ENCODE data around the gene ACOT6.
"Not testable (repeated sequence)": the region's sequence is repeated elsewhere in the genome, so short reads cannot be mapped to it uniquely, and the experiment has no call there.

The ACOT6 gene

DNA sequence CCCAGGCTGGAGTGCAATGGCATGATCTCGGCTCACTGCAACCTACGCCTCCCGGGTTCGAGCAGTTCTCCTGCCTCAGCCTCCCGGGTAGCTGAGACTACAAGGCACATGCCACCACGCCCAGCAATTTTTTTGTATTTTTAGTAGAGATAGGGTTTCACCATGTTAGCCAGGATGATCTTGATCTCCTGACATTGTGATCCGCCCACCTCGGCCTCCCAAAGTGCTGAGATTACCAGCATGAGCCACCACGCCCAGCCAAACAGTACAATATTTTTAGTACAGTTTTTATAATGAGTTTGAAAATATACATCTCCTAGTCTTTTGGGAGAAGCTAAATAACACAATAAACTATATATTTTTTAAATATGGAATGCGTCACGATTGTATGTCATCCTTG, 46.9 kb downstream of the ACOT6 start:
- not testable (repeated sequence) for DNase-seq

DNA sequence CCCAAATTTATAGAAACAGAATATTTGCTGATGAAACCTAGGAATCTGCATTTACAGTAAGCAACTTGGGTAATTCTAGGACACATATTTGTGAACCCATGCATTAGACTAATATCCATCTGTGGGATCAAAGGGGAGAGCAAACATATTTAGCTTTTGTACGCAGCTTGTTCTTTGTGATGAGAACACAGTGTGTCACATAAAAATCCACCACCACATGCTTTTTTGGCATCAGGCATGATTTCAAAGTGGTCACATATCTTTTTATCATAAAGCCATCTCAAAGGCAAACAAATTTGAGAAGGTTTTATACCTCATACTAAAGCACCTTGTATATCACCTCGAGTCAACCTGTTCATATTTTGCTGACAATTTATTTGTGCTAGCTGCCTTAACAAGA, 48.2 kb downstream of the ACOT6 start:
- DNase-seq: no peak

DNA sequence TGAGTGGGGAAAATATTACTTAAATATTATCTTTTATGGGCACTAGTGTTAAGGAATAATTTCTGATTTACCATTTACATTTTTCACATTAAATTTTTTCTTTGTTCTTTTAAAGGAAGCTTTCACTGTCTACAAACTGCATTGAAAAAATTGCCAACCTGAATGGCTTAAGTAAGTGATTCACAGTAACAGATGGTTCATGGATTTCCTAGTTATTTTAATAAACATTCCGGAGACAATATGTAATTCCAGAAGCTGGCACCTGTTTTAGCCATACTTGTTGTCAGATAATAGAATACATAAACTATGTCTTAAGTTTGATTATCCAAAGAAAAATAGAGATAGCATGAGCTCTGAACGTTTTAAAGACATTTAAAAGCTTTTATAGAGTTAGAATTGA, 49.6 kb downstream of the ACOT6 start:
- no peak for DNase-seq

DNA sequence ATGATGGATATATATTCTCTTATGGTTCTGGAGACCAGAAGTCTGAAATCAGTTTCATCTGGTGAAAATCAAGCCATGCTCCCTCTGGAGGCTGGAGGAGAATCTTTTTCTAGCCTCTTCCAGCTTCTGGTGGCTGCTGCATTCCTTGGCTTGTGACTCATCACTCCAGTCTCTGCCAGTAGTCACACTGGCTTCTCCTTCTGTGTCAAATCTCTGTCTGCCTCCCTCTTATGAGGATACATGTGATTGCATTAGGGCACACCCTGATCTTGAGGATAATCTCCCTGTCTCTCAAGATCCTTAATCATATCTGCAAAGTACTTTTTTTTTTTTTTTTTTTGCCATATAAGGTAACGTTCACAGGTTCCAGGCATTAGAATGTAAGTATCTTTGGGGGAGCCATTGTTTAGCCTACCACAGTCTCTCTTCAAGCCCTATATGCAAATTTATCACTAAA, 50.2 kb downstream of the ACOT6 start:
- no peak for DNase-seq

DNA sequence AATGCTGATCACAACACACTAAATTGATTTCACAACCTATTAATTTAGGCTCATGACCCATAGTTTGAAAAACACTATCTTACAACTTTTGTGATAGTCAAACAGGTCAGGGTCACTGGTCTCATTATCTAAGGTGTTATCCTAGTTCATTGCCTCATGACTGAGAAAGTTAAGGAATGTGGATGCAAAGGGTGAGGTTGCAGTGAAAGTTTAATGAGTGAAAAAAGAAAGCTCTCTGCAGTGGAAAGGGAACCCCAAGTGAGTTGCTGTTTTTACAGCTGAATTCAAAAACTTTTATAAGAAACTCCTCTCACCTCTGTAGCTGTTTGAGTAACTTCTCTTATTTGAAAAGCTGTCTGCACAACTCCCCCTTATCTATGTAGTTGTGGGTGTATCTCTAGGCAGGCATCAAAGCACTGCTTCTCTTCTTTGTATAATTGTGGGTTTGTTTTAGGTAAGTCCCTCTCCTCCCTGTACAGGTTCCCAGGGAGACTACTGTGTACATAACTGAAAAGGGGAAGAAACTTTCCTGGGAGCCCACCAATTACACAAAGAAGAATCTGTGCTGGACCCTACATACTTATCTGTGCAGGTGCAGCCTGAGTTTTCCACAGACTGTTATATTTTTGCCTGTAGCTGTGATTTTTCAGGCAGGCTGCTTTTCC, 51.4 kb downstream of the ACOT6 start:
- no peak for DNase-seq

DNA sequence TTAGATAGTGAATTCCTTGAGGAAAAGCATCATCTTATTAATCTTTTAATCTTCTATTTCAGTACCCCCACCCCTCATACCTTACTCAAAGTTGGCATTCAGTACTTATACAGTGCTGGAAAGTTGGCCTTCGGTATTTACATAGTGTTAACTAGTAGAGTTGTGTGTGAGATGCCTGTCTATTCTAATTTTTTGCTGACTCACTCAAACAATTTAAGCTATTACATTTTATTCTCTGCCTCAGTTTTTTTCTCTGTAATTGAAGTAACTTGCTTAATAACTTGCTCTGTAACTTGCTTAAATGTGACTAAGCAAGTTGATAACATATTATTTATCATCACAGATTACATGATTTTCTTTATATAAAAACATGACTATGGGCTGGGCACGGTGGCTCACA, 52.8 kb downstream of the ACOT6 start:
- no peak for DNase-seq

DNA sequence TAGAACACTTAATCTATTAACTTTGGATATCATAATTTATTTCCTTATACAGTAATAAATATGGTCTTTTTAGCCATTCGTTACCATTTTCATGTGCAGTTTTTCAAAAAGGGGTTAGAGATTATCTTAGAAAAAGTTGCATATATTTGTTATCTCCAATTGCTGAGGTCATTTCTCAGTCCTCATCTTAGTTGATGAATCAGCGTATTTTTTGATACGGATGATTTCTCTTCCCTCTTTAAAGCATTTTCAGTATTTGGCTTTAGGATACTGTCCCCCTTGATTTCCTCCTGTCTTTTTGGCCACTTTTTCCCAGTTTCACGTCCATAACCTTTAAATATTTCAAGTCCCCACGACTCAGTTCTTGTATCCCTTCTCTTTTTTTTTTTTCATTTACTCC, 54.3 kb downstream of the ACOT6 start:
- DNase-seq: no peak

DNA sequence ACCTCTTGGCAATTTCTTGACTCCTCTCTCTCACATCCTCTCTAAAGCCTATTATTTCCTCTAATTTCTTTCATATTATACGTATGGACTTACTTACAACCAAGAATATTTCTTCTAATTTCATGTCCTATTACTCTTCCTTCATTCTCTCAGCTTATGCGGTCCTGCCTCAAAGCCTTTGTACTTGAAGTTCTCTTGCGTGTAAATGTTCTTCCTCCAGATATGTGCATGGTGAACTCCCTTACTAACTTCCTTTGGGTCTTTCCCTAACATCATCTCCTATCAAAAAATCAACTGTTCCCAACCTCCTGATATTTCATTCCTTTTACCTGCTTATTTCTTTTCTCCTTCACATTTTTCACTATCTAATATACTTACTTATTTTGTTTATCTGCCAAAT, 55.5 kb downstream of the ACOT6 start:
- no peak for DNase-seq
